H1 (cell line): ENCODE data around the gene MKLN1. TPM values are rescaled to one million over a fixed set of nuclear protein-coding genes. Genes with fewer than 3 reads are reported as not detected.

Experiments used
- CTCF ChIA-PET: fragments of 300-600 bp; sonication (Branson Sonifier 250); formaldehyde crosslinking; loops from one replicate; lab custom pipeline; 2021; ENCODE audit not compliant: partially characterized antibody; lab: Charles Lee
- POLR2A ChIA-PET: fragments of 300-600 bp; sonication (Branson Sonifier 250); formaldehyde crosslinking; loops from one replicate; lab custom pipeline; 2021; ENCODE audit warnings: inconsistent platforms; ENCODE audit not compliant: partially characterized antibody; lab: Charles Lee
- DNase-seq, 2 experiments: peaks; one replicate each; pipeline versions ENCODE4 v3.0.0 to v3.0.0-alpha.2; 2010 to 2022; ENCODE audit warnings: low spot score in 2 of 2, low read depth in 1 of 2, mixed read lengths in 1 of 2
- FAIRE-seq: peaks from 2 replicates; lab custom pipeline; 2011; peaks lifted over from hg19 to GRCh38; lab: Jason Lieb, UNC
- H2AFZ ChIP-seq: 2 replicates; pipeline ENCODE4 v1.8.1; 2012; ENCODE audit warnings: low read length, inconsistent platforms
- H2AK5ac ChIP-seq: 2 replicates; pipeline ENCODE4 v1.6.1; 2013; ENCODE audit warnings: low read depth, low read length
- H2BK120ac ChIP-seq: replicated peaks from 2 replicates; pipeline ENCODE3; 2013; ENCODE audit warnings: low read depth, low read length, inconsistent platforms
- H2BK12ac ChIP-seq: 2 replicates; pipeline ENCODE4 v1.6.1; 2013; ENCODE audit warnings: low read depth, low read length
- H2BK15ac ChIP-seq: 2 replicates; pipeline ENCODE4 v1.6.1; 2013; ENCODE audit warnings: low read length
- H2BK20ac ChIP-seq: 2 replicates; pipeline ENCODE4 v1.6.1; 2013; ENCODE audit warnings: low read length
- H2BK5ac ChIP-seq: 2 replicates; pipeline ENCODE4 v1.6.1; 2013; ENCODE audit warnings: low read depth, low read length
- H3K14ac ChIP-seq: 2 replicates; pipeline ENCODE4 v1.6.1; 2013; ENCODE audit warnings: inconsistent platforms; ENCODE audit not compliant: insufficient read length
- H3K18ac ChIP-seq: 2 replicates; pipeline ENCODE4 v1.6.1; 2013; ENCODE audit warnings: low read length; ENCODE audit errors: extremely low read depth
- H3K23ac ChIP-seq: 2 replicates; pipeline ENCODE4 v1.6.1; 2013; ENCODE audit warnings: inconsistent platforms; ENCODE audit not compliant: insufficient read length
- H3K23me2 ChIP-seq: 2 replicates; pipeline ENCODE4 v1.6.1; 2013; ENCODE audit warnings: low read depth, low read length
- H3K27ac ChIP-seq: 2 replicates; pipeline ENCODE4 v1.6.1; 2011; ENCODE audit warnings: low read depth, low read length, inconsistent platforms
- H3K27me3 ChIP-seq, 4 experiments: replicated peaks in 1 of 4; 1 replicate in 1 of 4; 2 replicates in 3 of 4; pipeline versions ENCODE4 v1.6.1 to v1.8.1; 2011 to 2013; ENCODE audit warnings: low read length in 3 of 4, mild to moderate bottlenecking in 3 of 4, inconsistent platforms in 2 of 4, mixed read lengths in 2 of 4, moderate library complexity in 1 of 4; ENCODE audit not compliant: control insufficient read depth in 3 of 4, insufficient read depth in 3 of 4; ENCODE audit errors: extremely low read depth in 1 of 4
- H3K36me3 ChIP-seq, 4 experiments: 2 replicates each; pipeline versions ENCODE4 v1.6.1 to v1.8.1; 2011 to 2013; ENCODE audit warnings: mild to moderate bottlenecking in 4 of 4, low read length in 3 of 4, moderate library complexity in 2 of 4, control low read depth in 1 of 4, inconsistent platforms in 1 of 4; ENCODE audit not compliant: insufficient read depth in 4 of 4, control insufficient read depth in 2 of 4
- H3K4ac ChIP-seq: replicated peaks from 2 replicates; pipeline ENCODE3; 2013; ENCODE audit warnings: low read length, low read depth, mixed read lengths, inconsistent platforms; ENCODE audit not compliant: insufficient read length
- H3K4me1 ChIP-seq, 4 experiments: replicated peaks in 1 of 4; 1 replicate in 1 of 4; 2 replicates in 3 of 4; pipeline versions ENCODE4 v1.6.1 to v1.8.1; 2011 to 2013; ENCODE audit warnings: low read length in 3 of 4, inconsistent platforms in 2 of 4, mixed read lengths in 1 of 4; ENCODE audit not compliant: insufficient read depth in 4 of 4, control insufficient read depth in 3 of 4
- H3K4me2 ChIP-seq, 2 experiments: 2 replicates each; pipeline versions ENCODE4 v1.6.1 to v1.8.1; 2011 to 2013; ENCODE audit warnings: low read depth in 2 of 2, low read length in 2 of 2, control low read depth in 1 of 2, inconsistent platforms in 1 of 2, mild to moderate bottlenecking in 1 of 2; ENCODE audit not compliant: insufficient read depth in 1 of 2
- H3K4me3 ChIP-seq, 4 experiments: fragments of 200-600, 300-600 bp in 1 of 4; sonication (generic), shearing (Covaris generic), sonication (Bioruptor Twin) in 1 of 4; 2 replicates each; pipeline versions ENCODE4 v1.5.1 to v1.8.1; 2011 to 2016; ENCODE audit warnings: low read length in 4 of 4, low read depth in 3 of 4, control low read depth in 2 of 4, inconsistent platforms in 2 of 4, mild to moderate bottlenecking in 2 of 4, mixed read lengths in 1 of 4, moderate library complexity in 1 of 4; ENCODE audit not compliant: insufficient read depth in 2 of 4; ENCODE audit errors: extremely low read depth in 1 of 4
- H3K56ac ChIP-seq: replicated peaks from 2 replicates; pipeline ENCODE3; 2013; ENCODE audit warnings: low read depth, mild to moderate bottlenecking, mixed read lengths, low read length, inconsistent platforms; ENCODE audit not compliant: insufficient read length
- H3K79me1 ChIP-seq: 2 replicates; pipeline ENCODE4 v1.6.1; 2013; ENCODE audit warnings: low read depth, low read length, control low read depth
- H3K79me2 ChIP-seq, 2 experiments: 2 replicates each; pipeline versions ENCODE4 v1.6.1 to v1.8.1; 2012 to 2013; ENCODE audit warnings: low read length in 2 of 2, mild to moderate bottlenecking in 2 of 2, inconsistent platforms in 1 of 2; ENCODE audit not compliant: insufficient read depth in 2 of 2, control insufficient read depth in 1 of 2
- H3K9ac ChIP-seq, 4 experiments: replicated peaks in 1 of 4; 1 replicate in 1 of 4; 2 replicates in 3 of 4; pipeline versions ENCODE4 v1.6.1 to v1.8.1; 2011 to 2013; ENCODE audit warnings: low read depth in 3 of 4, low read length in 3 of 4, control low read depth in 2 of 4, mild to moderate bottlenecking in 2 of 4, moderate library complexity in 2 of 4, inconsistent platforms in 1 of 4; ENCODE audit errors: extremely low read depth in 1 of 4
- H3K9me3 ChIP-seq, 2 experiments: 2 replicates each; pipeline versions ENCODE4 v1.6.1 to v1.8.1; 2012 to 2013; ENCODE audit warnings: mild to moderate bottlenecking in 2 of 2, moderate library complexity in 2 of 2, control low read depth in 1 of 2, inconsistent platforms in 1 of 2, low read depth in 1 of 2, low read length in 1 of 2, mixed read lengths in 1 of 2; ENCODE audit not compliant: insufficient read depth in 2 of 2
- H4K20me1 ChIP-seq, 2 experiments: replicated peaks in 1 of 2; 2 replicates each; pipeline versions ENCODE3 to v1.8.1; 2011 to 2013; ENCODE audit warnings: inconsistent platforms in 2 of 2, low read length in 2 of 2, mild to moderate bottlenecking in 1 of 2; ENCODE audit not compliant: insufficient read depth in 2 of 2, control insufficient read depth in 1 of 2
- H4K5ac ChIP-seq: 2 replicates; pipeline ENCODE4 v1.6.1; 2013; ENCODE audit warnings: low read length, low read depth, mixed read lengths, inconsistent platforms; ENCODE audit not compliant: insufficient read length
- H4K8ac ChIP-seq: 2 replicates; pipeline ENCODE4 v1.8.0; 2013; ENCODE audit warnings: mild to moderate bottlenecking, moderate library complexity, low read length, inconsistent platforms; ENCODE audit not compliant: insufficient read depth; ENCODE audit errors: extremely low read depth
- H4K91ac ChIP-seq: replicated peaks from 2 replicates; pipeline ENCODE3; 2013; ENCODE audit warnings: low read length, mixed read lengths, inconsistent platforms; ENCODE audit not compliant: insufficient read length
- MAFK ChIP-seq: IDR thresholded peaks from 2 replicates; pipeline ENCODE4 v1.6.1; 2012; ENCODE audit warnings: low read depth, mild to moderate bottlenecking, improper control_type of control experiment, low read length
- POLR2AphosphoS5 ChIP-seq: IDR thresholded peaks from 2 replicates; pipeline ENCODE4 v1.6.1; 2011; ENCODE audit warnings: low read depth, low read length
- WGBS, 2 experiments: shearing (Covaris generic) in 1 of 2; methylation state at CpG; one replicate each; pipeline versions ENCODE4 v1.1.6 to v1.1.7; 2013 to 2015; ENCODE audit warnings: low lambda C conversion rate in 2 of 2, mixed read lengths in 2 of 2, inconsistent platforms in 1 of 2, low coverage in 1 of 2, missing lambda C conversion rate in 1 of 2; ENCODE audit not compliant: insufficient replicate concordance in 2 of 2, insufficient coverage in 1 of 2, insufficient read length in 1 of 2; ENCODE audit errors: extremely low coverage in 1 of 2, missing lambda C conversion rate in 1 of 2; 5-methylcytosine and 5-hydroxymethylcytosine counted together
- polyA plus RNA-seq, 7 experiments: library from polyadenylated mRNA; depleted of rRNA in 3 of 7; stranded (reverse) in 5 of 7; unstranded in 2 of 7; fragments of >200 nt in 5 of 7; fragments of 200-250 nt in 2 of 7; gene quantifications; 1 replicate in 5 of 7; 2 replicates in 1 of 7; 4 replicates in 1 of 7; pipeline versions ENCODE4 v1.2.1 to v1.2.3, GENCODE V29; 2011 to 2013; ENCODE audit warnings: missing spikeins in 2 of 7, mixed read lengths in 2 of 7
- total RNA-seq: library from RNA; stranded (reverse); fragmentation: NEBNext Ultra II Directional; extraction: Animal tissue kit (Norgen Biotek cat#: 25700); gene quantifications from 2 replicates; pipeline ENCODE4 v1.2.1, GENCODE V29; 2021

Gene MKLN1
- total and polyA plus RNA-seq, 2 of the 8 experiments (the other 6 are each of a cell fraction or from before 2014, with no cell fraction given) = 22.3 to 50.9 TPM

- H2BK120ac ChIP-seq = no peak overlapping the region
- H3K4me2 ChIP-seq = no peak overlapping the region
- H4K20me1 ChIP-seq = peaks cover 20 to 21% of the 10 kb centered on the region in 2 experiments
- H3K79me1 ChIP-seq = no peaks in the 10 kb centered on the region; the same call in 1 of the 2 replicates
- peaks cover 0 to 15% of the 10 kb centered on the region in 2 experiments; a peak in 2 of 4 replicates for H3K79me2 ChIP-seq
- CTCF ChIA-PET = interaction anchor here (1.1 to 7.6 kb wide), 6 partner anchors 9 to 152 kb away, joined by 3 to 73 read pairs (median 12); no protein-coding TSS in a partner anchor
- FAIRE-seq = no peak
- H2BK5ac ChIP-seq = peak overlapping the region; percentile 52; the same call in 1 of the 2 replicates
- no peaks in the 10 kb centered on the region for H3K27me3 ChIP-seq
- WGBS, 2 experiments = 88% methylated on average over 9 of the region's 9 CpGs; no CpG with 5 or more reads in 1 of the 2 experiments
- H3K23me2 ChIP-seq = no peaks in the 10 kb centered on the region; the same call in 1 of the 2 replicates
- H3K18ac ChIP-seq = no peak overlapping the region
- no peak overlapping the region for H2BK15ac ChIP-seq
- no peak overlapping the region for H3K4me3 ChIP-seq
- no peak for DNase-seq
- H2AK5ac ChIP-seq = no peak overlapping the region
- peaks cover 0 to 4% (median 1%) of the 10 kb centered on the region in 4 experiments; a peak in 3 of 7 replicates for H3K4me1 ChIP-seq
- H2AFZ ChIP-seq = no peak overlapping the region
- H3K27ac ChIP-seq = no peak overlapping the region
- no peak overlapping the region for H4K91ac ChIP-seq
- peaks cover 57 to 99% (median 87%) of the 10 kb centered on the region in 4 experiments for H3K36me3 ChIP-seq
- POLR2A ChIA-PET = interaction anchor here (0.9 to 3.0 kb wide), 3 partner anchors 9 to 10 kb away, joined by 3 to 12 read pairs (median 5); no protein-coding TSS in a partner anchor
- no peak overlapping the region for H4K5ac ChIP-seq
- TF ChIP-seq POLR2AphosphoS5 (peak; percentile 63), MAFK (no peak)
- H3K56ac ChIP-seq = no peak overlapping the region
- no peaks in the 10 kb centered on the region for H3K9me3 ChIP-seq
- no peak overlapping the region for H3K14ac ChIP-seq
- no peak overlapping the region for H3K9ac ChIP-seq
- H4K8ac ChIP-seq = no peak overlapping the region
- H3K4ac ChIP-seq = no peak overlapping the region
- no peak overlapping the region for H3K23ac ChIP-seq
- no peak overlapping the region for H2BK20ac ChIP-seq
- H2BK12ac ChIP-seq = no peak overlapping the region
Observed at GRCh38 chr7:131502810-131503508, 175.3 kb downstream of the MKLN1 start.
